ENCODE results near the gene FAN1. TPM values are rescaled to one million over a fixed set of nuclear protein-coding genes. Genes with fewer than 3 reads are reported as not detected.

The FAN1 gene
- total RNA-seq (2014; rRNA removed; shearing (Covaris generic)), result 14.0 and 20.5 TPM in 2 replicates

GRCh38 chr15:30903497-30904187, at the start of gene FAN1:
TSS of gene FAN1 (plus strand) at chr15:30903915. CDS start at chr15:30904664, 749 bp downstream.

GRCh38 chr15:30991255-30992235, 87.8 kb downstream of the FAN1 start, which contains the start of gene MTMR10:
TSS of gene MTMR10 (minus strand) at chr15:30991628. CDS start at chr15:30991506, 122 bp downstream.

Small RNA genes within 50 kb of the gene (small RNA-seq; reads per million reads assigned to genes)
- not detected for gene RNU6-466P

Other genes starting within 250 kb of the FAN1 start
- gene MTMR10, start 87.7 kb downstream of the FAN1 start, total RNA-seq (2014; rRNA removed; shearing (Covaris generic)), result 15.6 and 16.8 TPM in 2 replicates
- gene TRPM1, start 197.8 kb downstream of the FAN1 start, total RNA-seq (2014; rRNA removed; shearing (Covaris generic)), result not detected in 2 replicates

Measured in A375 (cell line).